Hepatocyte (in vitro differentiated cells): Measurements from ENCODE around the gene LANCL2. TPM values are rescaled to one million over a fixed set of nuclear protein-coding genes. Genes with fewer than 3 reads are reported as not detected.
"Not testable (repeated sequence)": the region's sequence is repeated elsewhere in the genome, so short reads cannot be mapped to it uniquely, and the experiment has no call there.

Experiments
- DNase-seq: peaks from one replicate; pipeline ENCODE4 v3.0.0-alpha.2; 2016; ENCODE audit warnings: low spot score
- H2AFZ ChIP-seq: fragments of 200-600 bp; sonication (generic); 2 replicates; pipeline ENCODE4 v1.6.0; 2016; ENCODE audit warnings: antibody characterized with exemption, mild to moderate bottlenecking
- H3K27ac ChIP-seq: fragments of 200-600 bp; sonication (generic); 2 replicates; pipeline ENCODE4 v1.5.1; 2016; ENCODE audit warnings: mild to moderate bottlenecking
- H3K27me3 ChIP-seq: fragments of 200-600 bp; sonication (generic); 2 replicates; pipeline ENCODE4 v1.6.1; 2016
- H3K36me3 ChIP-seq: fragments of 200-600 bp; sonication (generic); replicated peaks from 2 replicates; pipeline ENCODE4 v1.5.1; 2016; ENCODE audit warnings: low read depth; ENCODE audit not compliant: insufficient read depth
- H3K4me1 ChIP-seq: fragments of 200-600 bp; sonication (generic); 2 replicates; pipeline ENCODE4 v1.5.1; 2016; ENCODE audit warnings: mild to moderate bottlenecking, moderate library complexity; ENCODE audit not compliant: insufficient read depth
- H3K4me2 ChIP-seq: fragments of 200-600 bp; sonication (generic); 2 replicates; pipeline ENCODE4 v1.6.0; 2016
- H3K4me3 ChIP-seq: fragments of 200-600 bp; sonication (generic); 2 replicates; pipeline ENCODE4 v1.5.1; 2016; ENCODE audit warnings: mild to moderate bottlenecking
- H3K79me2 ChIP-seq: fragments of 200-600 bp; sonication (generic); 2 replicates; pipeline ENCODE4 v1.6.0; 2017; ENCODE audit warnings: mild to moderate bottlenecking
- H3K9me2 ChIP-seq: fragments of 200-600 bp; sonication (generic); replicated peaks from 2 replicates; pipeline ENCODE4 v1.6.0; 2017; ENCODE audit warnings: mild to moderate bottlenecking; ENCODE audit not compliant: insufficient read depth
- H3K9me3 ChIP-seq: fragments of 200-600 bp; sonication (generic); 2 replicates; pipeline ENCODE4 v1.5.1; 2016; ENCODE audit warnings: low read depth, mild to moderate bottlenecking
- H4K20me1 ChIP-seq: fragments of 200-600 bp; sonication (generic); 2 replicates; pipeline ENCODE4 v1.6.0; 2016; ENCODE audit warnings: mild to moderate bottlenecking; ENCODE audit not compliant: insufficient read depth, poor library complexity, severe bottlenecking
- EZH2 ChIP-seq: fragments of 200-600 bp; sonication (generic); IDR thresholded peaks from 2 replicates; pipeline ENCODE4 v1.6.1; 2016; ENCODE audit warnings: antibody characterized with exemption, mild to moderate bottlenecking, borderline replicate concordance
- EZH2phosphoT487 ChIP-seq: fragments of 200-600 bp; sonication (generic); IDR thresholded peaks from one replicate; pipeline ENCODE4 v1.6.1; 2018; ENCODE audit warnings: antibody characterized with exemption, mild to moderate bottlenecking, low read depth, moderate library complexity; ENCODE audit not compliant: unreplicated experiment, severe bottlenecking
- whole genome bisulfite sequencing: methylation state at CpG from one replicate; pipeline ENCODE4 v1.1.6; 2016; ENCODE audit warnings: low lambda C conversion rate; ENCODE audit errors: missing lambda C conversion rate; 5-methylcytosine and 5-hydroxymethylcytosine counted together
- polyA plus RNA-seq: library from polyadenylated mRNA; unstranded; fragments of >200 nt; fragmentation: Nextera tagmentation; extraction: Ambion mirVana; gene quantifications from 2 replicates; pipeline ENCODE4 v1.2.1, GENCODE V29; 2016
- total RNA-seq: library from RNA; depleted of rRNA; stranded (reverse); fragments of >200 nt; gene quantifications from 2 replicates; pipeline ENCODE4 v1.2.3, GENCODE V29; 2014
- TF ChIP-seq, protein P1 (sequence below): fragments of 200-600 bp; sonication (generic); IDR thresholded peaks from 2 replicates; pipeline ENCODE4 v1.5.1; 2016; ENCODE audit warnings: antibody characterized with exemption, mild to moderate bottlenecking; ENCODE audit not compliant: poor library complexity

Gene LANCL2
- total and polyA plus RNA-seq, 2 experiments from 2014 or later: 13.5 to 14.8 TPM

DNA sequence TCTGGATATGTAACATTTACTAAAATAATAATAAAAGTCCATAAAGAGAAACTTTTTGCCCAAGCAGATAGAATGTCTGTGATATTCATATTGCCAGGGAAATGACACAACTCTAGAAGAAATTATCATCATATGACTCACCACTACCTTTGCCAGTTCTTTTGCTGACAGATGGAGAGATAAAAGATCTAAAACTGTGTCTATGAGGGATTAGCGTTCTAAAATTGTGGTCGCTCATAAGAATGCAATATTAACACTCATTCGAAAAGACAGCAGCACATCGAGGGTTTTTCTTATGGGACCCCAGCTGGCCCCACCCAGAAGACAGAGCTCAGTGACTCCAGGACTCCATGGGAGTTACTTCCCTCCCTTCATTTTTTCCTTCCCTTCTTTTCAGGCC lies 16.6 kb upstream of the LANCL2 start:
- H3K9me2 ChIP-seq: no peaks in the 10 kb centered on the region
- DNase-seq: no peak
- no peaks in the 10 kb centered on the region for H3K27me3 ChIP-seq
- no peaks in the 10 kb centered on the region for H3K9me3 ChIP-seq
- no peaks in the 10 kb centered on the region for H4K20me1 ChIP-seq
- no peak overlapping the region for H3K4me3 ChIP-seq
- no peak overlapping the region for H3K4me2 ChIP-seq
- H3K27ac ChIP-seq: no peak overlapping the region
- 73% methylated on average over 4 of the region's 4 CpGs for WGBS
- H3K36me3 ChIP-seq: no peaks in the 10 kb centered on the region
- H3K4me1 ChIP-seq: no peaks in the 10 kb centered on the region
- no peaks in the 10 kb centered on the region for H3K79me2 ChIP-seq
- no peak overlapping the region for H2AFZ ChIP-seq
- TF ChIP-seq EZH2 (no peak), EZH2phosphoT487 (no peak)
- TF ChIP-seq, protein P1, sequence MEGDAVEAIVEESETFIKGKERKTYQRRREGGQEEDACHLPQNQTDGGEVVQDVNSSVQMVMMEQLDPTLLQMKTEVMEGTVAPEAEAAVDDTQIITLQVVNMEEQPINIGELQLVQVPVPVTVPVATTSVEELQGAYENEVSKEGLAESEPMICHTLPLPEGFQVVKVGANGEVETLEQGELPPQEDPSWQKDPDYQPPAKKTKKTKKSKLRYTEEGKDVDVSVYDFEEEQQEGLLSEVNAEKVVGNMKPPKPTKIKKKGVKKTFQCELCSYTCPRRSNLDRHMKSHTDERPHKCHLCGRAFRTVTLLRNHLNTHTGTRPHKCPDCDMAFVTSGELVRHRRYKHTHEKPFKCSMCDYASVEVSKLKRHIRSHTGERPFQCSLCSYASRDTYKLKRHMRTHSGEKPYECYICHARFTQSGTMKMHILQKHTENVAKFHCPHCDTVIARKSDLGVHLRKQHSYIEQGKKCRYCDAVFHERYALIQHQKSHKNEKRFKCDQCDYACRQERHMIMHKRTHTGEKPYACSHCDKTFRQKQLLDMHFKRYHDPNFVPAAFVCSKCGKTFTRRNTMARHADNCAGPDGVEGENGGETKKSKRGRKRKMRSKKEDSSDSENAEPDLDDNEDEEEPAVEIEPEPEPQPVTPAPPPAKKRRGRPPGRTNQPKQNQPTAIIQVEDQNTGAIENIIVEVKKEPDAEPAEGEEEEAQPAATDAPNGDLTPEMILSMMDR: no peak

- 63% methylated on average over 2 of the region's 2 CpGs for WGBS
- H3K4me2 ChIP-seq: no peak overlapping the region
- DNase-seq: no peak
- H3K27ac ChIP-seq: no peak overlapping the region
- no peaks in the 10 kb centered on the region for H3K36me3 ChIP-seq
- H3K9me2 ChIP-seq: no peaks in the 10 kb centered on the region
- H3K4me1 ChIP-seq: no peaks in the 10 kb centered on the region
- TF ChIP-seq EZH2 (no peak), EZH2phosphoT487 (no peak)
- TF ChIP-seq, protein P1: no peak
- H3K27me3 ChIP-seq: no peaks in the 10 kb centered on the region
- no peak overlapping the region for H3K4me3 ChIP-seq
- no peaks in the 10 kb centered on the region for H3K9me3 ChIP-seq
- no peak overlapping the region for H2AFZ ChIP-seq
- no peaks in the 10 kb centered on the region for H4K20me1 ChIP-seq
- no peaks in the 10 kb centered on the region for H3K79me2 ChIP-seq
These were observed 16.0 kb upstream of the LANCL2 start for GRCh38 chr7:55349121-55349520.

GRCh38 chr7:55350281-55350680 lies 14.9 kb upstream of the LANCL2 start:
- H4K20me1 ChIP-seq: no peaks in the 10 kb centered on the region
- TF ChIP-seq EZH2 (no peak), EZH2phosphoT487 (no peak)
- TF ChIP-seq, protein P1: no peak
- no peaks in the 10 kb centered on the region for H3K9me3 ChIP-seq
- no peaks in the 10 kb centered on the region for H3K27me3 ChIP-seq
- 78% methylated on average over 7 of the region's 7 CpGs for WGBS
- no peak for DNase-seq
- H2AFZ ChIP-seq: no peak overlapping the region
- no peaks in the 10 kb centered on the region for H3K36me3 ChIP-seq
- H3K9me2 ChIP-seq: no peaks in the 10 kb centered on the region
- no peaks in the 10 kb centered on the region for H3K79me2 ChIP-seq
- H3K4me1 ChIP-seq: no peaks in the 10 kb centered on the region
- no peak overlapping the region for H3K4me3 ChIP-seq
- no peak overlapping the region for H3K27ac ChIP-seq
- H3K4me2 ChIP-seq: no peak overlapping the region

GRCh38 chr7:55351263-55351662 lies 13.9 kb upstream of the LANCL2 start:
- Histone ChIP-seq H3K4me1 (no peaks in the 10 kb centered on the region), H3K27ac (no peak overlapping the region), H3K9me2 (no peaks in the 10 kb centered on the region), H3K36me3 (no peaks in the 10 kb centered on the region), H3K4me2 (no peak overlapping the region), H3K4me3 (no peak overlapping the region), H3K27me3 (no peaks in the 10 kb centered on the region), H2AFZ (no peak overlapping the region), H3K79me2 (no peaks in the 10 kb centered on the region), H4K20me1 (no peaks in the 10 kb centered on the region), H3K9me3 (no peaks in the 10 kb centered on the region)
- TF ChIP-seq EZH2 (no peak), EZH2phosphoT487 (no peak)
- TF ChIP-seq, protein P1: no peak
- WGBS: 81% methylated on average over 3 of the region's 3 CpGs
- DNase-seq: no peak

DNA sequence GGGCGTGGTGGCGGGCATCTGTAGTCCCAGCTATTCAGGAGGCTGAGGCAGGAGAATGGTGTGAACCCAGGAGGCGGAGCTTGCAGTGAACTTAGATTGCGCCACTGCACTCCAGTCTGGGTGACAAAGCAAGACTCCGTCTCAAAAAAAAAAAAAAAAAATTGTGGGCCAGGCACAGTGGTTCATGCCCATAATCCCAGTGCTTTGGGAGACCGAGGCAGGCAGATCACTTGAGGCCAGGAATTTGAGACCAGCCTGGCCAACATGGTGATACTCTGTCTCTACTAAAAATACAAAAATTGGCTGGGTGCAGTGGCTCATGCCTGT lies 12.2 kb upstream of the LANCL2 start:
- H3K36me3 ChIP-seq, H4K20me1 ChIP-seq, H3K79me2 ChIP-seq, H3K4me1 ChIP-seq, H3K9me3 ChIP-seq, H2AFZ ChIP-seq, H3K9me2 ChIP-seq, H3K27me3 ChIP-seq, H3K4me2 ChIP-seq, DNase-seq, H3K4me3 ChIP-seq, H3K27ac ChIP-seq: not testable (repeated sequence)
- WGBS: 96% methylated on average over 6 of the region's 6 CpGs
